SK-N-MC (cell line): ENCODE data around the gene DGKB.

Experiments
- DNase-seq: peaks from one replicate; pipeline ENCODE4 v3.0.0-alpha.2; 2011; ENCODE audit warnings: low read depth, low spot score
- H3K27ac ChIP-seq: fragments of 200-600 bp; sonication (generic); 2 replicates; pipeline ENCODE4 v1.5.1; 2016; ENCODE audit warnings: mixed run types
- H3K36me3 ChIP-seq: fragments of 200-600 bp; sonication (generic); 2 replicates; pipeline ENCODE4 v1.6.1; 2017; ENCODE audit warnings: antibody characterized with exemption, low read length, mixed read lengths; ENCODE audit not compliant: insufficient read depth
- H3K4me3 ChIP-seq: fragments of 200-600 bp; sonication (generic); 2 replicates; pipeline ENCODE4 v1.5.1; 2016
- H3K9ac ChIP-seq: fragments of 200-600 bp; sonication (generic); 2 replicates; pipeline ENCODE4 v1.8.0; 2017; ENCODE audit warnings: mixed run types, mixed read lengths; ENCODE audit not compliant: insufficient read length
- H3K9me3 ChIP-seq: fragments of 200-600 bp; sonication (generic); 2 replicates; pipeline ENCODE4 v1.6.1; 2017; ENCODE audit warnings: low read depth, mild to moderate bottlenecking, antibody characterized with exemption, low read length, moderate library complexity, mixed read lengths
- EZH2 ChIP-seq: fragments of 200-600 bp; sonication (generic); IDR thresholded peaks from one replicate; pipeline ENCODE4 v1.6.1; 2017; ENCODE audit warnings: antibody characterized with exemption
- FOXP2 ChIP-seq: optimal IDR thresholded peaks from 2 replicates; pipeline ENCODE3; 2011; ENCODE audit warnings: mild to moderate bottlenecking, moderate library complexity; ENCODE audit not compliant: insufficient read depth; ENCODE audit errors: extremely low read length, control extremely low read depth
- POLR2AphosphoS5 ChIP-seq: IDR thresholded peaks from 2 replicates; pipeline ENCODE4 v1.6.1; 2012; ENCODE audit warnings: mild to moderate bottlenecking, low read depth, low read length, borderline replicate concordance

Gene DGKB

GRCh38 chr7:14673202-14673601 is 229.3 kb downstream of the DGKB start:
- Histone ChIP-seq H3K9me3 (no peaks in the 10 kb centered on the region), H3K9ac (no peak overlapping the region), H3K4me3 (no peak overlapping the region), H3K36me3 (no peaks in the 10 kb centered on the region), H3K27ac (no peak overlapping the region)
- DNase-seq: no peak
- TF ChIP-seq EZH2: no peak
- no peak for TF ChIP-seq FOXP2
- TF ChIP-seq POLR2AphosphoS5: no peak

- DNase-seq: no peak
- TF ChIP-seq POLR2AphosphoS5 (no peak), EZH2 (no peak)
- no peak overlapping the region for H3K27ac ChIP-seq
- H3K36me3 ChIP-seq: no peaks in the 10 kb centered on the region
- no peaks in the 10 kb centered on the region for H3K9me3 ChIP-seq
- no peak overlapping the region for H3K4me3 ChIP-seq
- H3K9ac ChIP-seq: no peak overlapping the region
Measured at GRCh38 chr7:14666913-14667312, 235.6 kb downstream of the DGKB start.

- Histone ChIP-seq H3K9ac (no peak overlapping the region), H3K27ac (no peak overlapping the region), H3K36me3 (no peaks in the 10 kb centered on the region), H3K9me3 (no peaks in the 10 kb centered on the region), H3K4me3 (no peak overlapping the region)
- DNase-seq: no peak
- TF ChIP-seq POLR2AphosphoS5 (no peak), FOXP2 (no peak), EZH2 (no peak)
Measured at GRCh38 chr7:14666304-14666703, 236.2 kb downstream of the DGKB start.

- Histone ChIP-seq H3K36me3 (no peaks in the 10 kb centered on the region), H3K27ac (no peak overlapping the region), H3K4me3 (no peak overlapping the region), H3K9ac (no peak overlapping the region), H3K9me3 (no peaks in the 10 kb centered on the region)
- TF ChIP-seq POLR2AphosphoS5 (no peak), FOXP2 (no peak), EZH2 (no peak)
- DNase-seq: no peak
Measured at GRCh38 chr7:14639801-14640200, 262.8 kb downstream of the DGKB start.

GRCh38 chr7:14639329-14639728 is 263.2 kb downstream of the DGKB start:
- H3K27ac ChIP-seq: no peak overlapping the region
- H3K9ac ChIP-seq: no peak overlapping the region
- no peak for DNase-seq
- TF ChIP-seq POLR2AphosphoS5: no peak
- TF ChIP-seq FOXP2: no peak
- no peak for TF ChIP-seq EZH2
- H3K9me3 ChIP-seq: no peaks in the 10 kb centered on the region
- no peak overlapping the region for H3K4me3 ChIP-seq
- no peaks in the 10 kb centered on the region for H3K36me3 ChIP-seq

GRCh38 chr7:14637968-14638367 is 264.6 kb downstream of the DGKB start:
- Histone ChIP-seq H3K27ac (no peak overlapping the region), H3K4me3 (no peak overlapping the region), H3K9me3 (no peaks in the 10 kb centered on the region), H3K36me3 (no peaks in the 10 kb centered on the region), H3K9ac (no peak overlapping the region)
- no peak for TF ChIP-seq FOXP2
- no peak for DNase-seq

GRCh38 chr7:14635955-14636354 is 266.6 kb downstream of the DGKB start:
- TF ChIP-seq FOXP2 (no peak), POLR2AphosphoS5 (no peak), EZH2 (no peak)
- no peak overlapping the region for H3K4me3 ChIP-seq
- no peak for DNase-seq

GRCh38 chr7:14630048-14630447 is 272.5 kb downstream of the DGKB start:
- no peak for DNase-seq
- Histone ChIP-seq H3K9me3 (no peaks in the 10 kb centered on the region), H3K4me3 (no peak overlapping the region), H3K9ac (no peak overlapping the region), H3K27ac (no peak overlapping the region), H3K36me3 (no peaks in the 10 kb centered on the region)
- TF ChIP-seq EZH2: no peak

More at GRCh38 chr7:14635955-14636354, 266.6 kb downstream of the DGKB start:
- Histone ChIP-seq H3K9me3 (no peaks in the 10 kb centered on the region), H3K9ac (no peak overlapping the region), H3K36me3 (no peaks in the 10 kb centered on the region), H3K27ac (no peak overlapping the region)

- no peak for DNase-seq
- TF ChIP-seq FOXP2: no peak
- TF ChIP-seq EZH2: no peak
- TF ChIP-seq POLR2AphosphoS5: no peak
- Histone ChIP-seq H3K36me3 (no peaks in the 10 kb centered on the region), H3K4me3 (no peak overlapping the region), H3K27ac (no peak overlapping the region), H3K9me3 (no peaks in the 10 kb centered on the region), H3K9ac (no peak overlapping the region)
Measured at GRCh38 chr7:14628516-14628915, 274.0 kb downstream of the DGKB start.
